ENCODE measurements around the gene MEIS3. TPM values are rescaled to one million over a fixed set of nuclear protein-coding genes. Genes with fewer than 3 reads are reported as not detected.

The MEIS3 gene
- total and polyA plus RNA-seq, 9 of the 15 experiments (the other 6 are each of a cell fraction or from before 2014, with no cell fraction given), result 0.06 to 0.80 (median 0.25) TPM; not detected in 1

GRCh38 chr19:47429140-47429793 is 9.9 kb upstream of the MEIS3 start:
- Histone ChIP-seq H3K27me3 (ENCODE audit: control insufficient read depth in 2 of 2, insufficient read depth in 2 of 2, low read length in 2 of 2) (peaks cover 2 to 7% of the 10 kb centered on the region in 2 experiments; a peak in 1 of 5 replicates), H3K9ac (ENCODE audit: insufficient read depth in 1 of 2, low read depth in 2 of 2, low read length in 2 of 2) (peak overlapping the region in 1 of 2 experiments; percentile 27; a peak in 1 of 4 replicates), H2AFZ (ENCODE audit: low read depth, low read length) (no peak overlapping the region), H3K9me3 (replicated peaks; ENCODE audit: control insufficient read depth, insufficient read depth, low read depth, low read length) (no peaks in the 10 kb centered on the region), H3K9me1 (ENCODE audit: control insufficient read depth, insufficient read depth, low read length) (no peaks in the 10 kb centered on the region), H3K4me2 (ENCODE audit: insufficient read depth, low read length) (no peak overlapping the region), H3K36me3 (ENCODE audit: control insufficient read depth, insufficient read depth, low read length) (no peaks in the 10 kb centered on the region), H3K4me1 (replicated peaks in 1 of 2; ENCODE audit: control insufficient read depth in 2 of 2, insufficient read depth in 2 of 2, low read length in 2 of 2) (peaks cover 11 to 38% of the 10 kb centered on the region in 2 experiments; a peak in 3 of 5 replicates), H4K20me1 (replicated peaks; ENCODE audit: control insufficient read depth, insufficient read depth, low read length) (peaks cover 7% of the 10 kb centered on the region; the same call in 1 of the 2 replicates), H3K27ac (ENCODE audit: extremely low read depth, low read depth, low read length) (no peak overlapping the region), H3K4me3 (no peak overlapping the region), H3K79me2 (ENCODE audit: control insufficient read depth, insufficient read depth, low read length) (no peaks in the 10 kb centered on the region)
- TF ChIP-seq PRDM10 (IDR thresholded peaks at IDR 0.05; ENCODE audit: partially characterized antibody), result peak; percentile 71
- no peak for TF ChIP-seq BRD9 (IDR thresholded peaks at IDR 0.05; ENCODE audit: low read depth, partially characterized antibody)
- WGBS (ENCODE audit: insufficient coverage, low coverage, missing lambda C conversion rate), result 18% methylated on average over 9 of the region's 20 CpGs
- intact Hi-C loops (cut with micrococcal nuclease) (loop anchor here (5.0 kb wide), 1 partner anchor 147 kb away; no protein-coding TSS in a partner anchor), in situ Hi-C loops (cut with MboI) (no loop called here)
- FAIRE-seq (no peak), ATAC-seq (no peak), DNase-seq (ENCODE audit: extremely low read depth in 1 of 4, low spot score in 3 of 4) (no peak)
- ChIA-PET CTCF (ENCODE audit: low intra/inter-chr PET ratio) (no interaction called here), POLR2A (interaction anchor here (0.6 to 1.7 kb wide), 5 partner anchors 8 to 294 kb away, joined by 3 to 5 read pairs (median 4); no protein-coding TSS in a partner anchor)
- no TSS peak for BruUV-seq (replicated peaks)
